ENCODE results near the gene ROBO3.

DNA sequence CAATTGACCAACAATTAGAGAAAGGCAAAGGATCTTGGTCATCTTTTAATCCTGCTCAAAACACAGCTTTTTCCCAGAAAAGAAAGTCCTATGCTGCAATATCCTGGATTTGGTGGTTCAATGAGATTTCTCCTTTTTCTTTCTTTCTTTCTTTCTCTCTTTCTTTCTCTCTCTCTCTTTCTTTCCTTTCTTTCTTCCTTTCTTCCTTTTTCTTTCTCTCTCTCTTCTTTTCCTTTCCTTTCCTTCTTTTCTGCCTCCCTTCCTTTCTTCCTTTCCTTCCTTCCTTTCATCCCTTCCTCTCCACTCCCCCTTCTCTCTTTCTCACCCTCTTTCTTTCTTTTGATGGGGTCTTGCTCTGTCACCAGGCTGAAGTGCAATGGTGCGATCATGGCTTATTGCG is 33.3 kb upstream of the ROBO3 start:
- no peak for TF ChIP-seq CTCF (IDR thresholded peaks at IDR 0.05)
- TF ChIP-seq POLR2A (IDR thresholded peaks at IDR 0.05): no peak
- no peak for TF ChIP-seq POLR2AphosphoS5 (IDR thresholded peaks at IDR 0.05)
